SK-N-MC (cell line): ENCODE measurements around the gene FAM120AOS.

Source experiments
- DNase-seq: peaks from one replicate; pipeline ENCODE4 v3.0.0-alpha.2; 2011; ENCODE audit warnings: low read depth, low spot score
- H3K27ac ChIP-seq: fragments of 200-600 bp; sonication (generic); 2 replicates; pipeline ENCODE4 v1.5.1; 2016; ENCODE audit warnings: mixed run types
- H3K36me3 ChIP-seq: fragments of 200-600 bp; sonication (generic); 2 replicates; pipeline ENCODE4 v1.6.1; 2017; ENCODE audit warnings: antibody characterized with exemption, low read length, mixed read lengths; ENCODE audit not compliant: insufficient read depth
- H3K4me3 ChIP-seq: fragments of 200-600 bp; sonication (generic); 2 replicates; pipeline ENCODE4 v1.5.1; 2016
- H3K9ac ChIP-seq: fragments of 200-600 bp; sonication (generic); 2 replicates; pipeline ENCODE4 v1.8.0; 2017; ENCODE audit warnings: mixed run types, mixed read lengths; ENCODE audit not compliant: insufficient read length
- H3K9me3 ChIP-seq: fragments of 200-600 bp; sonication (generic); 2 replicates; pipeline ENCODE4 v1.6.1; 2017; ENCODE audit warnings: low read depth, mild to moderate bottlenecking, antibody characterized with exemption, low read length, moderate library complexity, mixed read lengths
- EZH2 ChIP-seq: fragments of 200-600 bp; sonication (generic); IDR thresholded peaks from one replicate; pipeline ENCODE4 v1.6.1; 2017; ENCODE audit warnings: antibody characterized with exemption
- FOXP2 ChIP-seq: optimal IDR thresholded peaks from 2 replicates; pipeline ENCODE3; 2011; ENCODE audit warnings: mild to moderate bottlenecking, moderate library complexity; ENCODE audit not compliant: insufficient read depth; ENCODE audit errors: extremely low read length, control extremely low read depth
- POLR2AphosphoS5 ChIP-seq: IDR thresholded peaks from 2 replicates; pipeline ENCODE4 v1.6.1; 2012; ENCODE audit warnings: mild to moderate bottlenecking, low read depth, low read length, borderline replicate concordance

FAM120AOS gene

GRCh38 chr9:93464395-93464794, 11.0 kb upstream of the FAM120AOS start:
- H3K36me3 ChIP-seq: no peaks in the 10 kb centered on the region
- H3K4me3 ChIP-seq: no peak overlapping the region
- H3K27ac ChIP-seq: no peak overlapping the region
- DNase-seq: no peak
- TF ChIP-seq EZH2 (no peak), FOXP2 (no peak), POLR2AphosphoS5 (no peak)
- no peak overlapping the region for H3K9ac ChIP-seq
- no peaks in the 10 kb centered on the region for H3K9me3 ChIP-seq

- Histone ChIP-seq H3K27ac (no peak overlapping the region), H3K4me3 (no peak overlapping the region), H3K36me3 (no peaks in the 10 kb centered on the region), H3K9me3 (no peaks in the 10 kb centered on the region), H3K9ac (no peak overlapping the region)
- DNase-seq: no peak
- TF ChIP-seq FOXP2 (no peak), POLR2AphosphoS5 (no peak)
Observed at GRCh38 chr9:93463638-93464248, 10.4 kb upstream of the FAM120AOS start.

DNA sequence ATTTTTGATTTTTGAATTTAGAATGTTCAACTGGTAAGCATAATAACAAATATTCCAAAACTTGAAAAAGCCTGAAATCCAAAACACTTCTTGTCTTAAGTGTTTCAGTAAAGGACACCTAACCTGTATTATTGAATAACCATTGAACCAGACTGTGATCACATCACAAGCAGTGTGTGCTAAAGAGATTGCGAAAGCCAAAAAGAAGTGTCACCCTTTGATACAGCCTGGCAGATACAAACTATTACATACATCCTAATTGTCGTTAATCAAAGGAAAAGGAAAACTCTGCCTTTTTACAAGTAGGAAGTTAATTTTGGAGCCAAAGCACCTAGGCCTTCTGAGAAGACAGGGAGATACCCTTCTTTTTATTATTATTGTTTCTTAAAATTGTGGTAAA, 8.4 kb upstream of the FAM120AOS start:
- Histone ChIP-seq H3K9me3 (no peaks in the 10 kb centered on the region), H3K4me3 (no peak overlapping the region), H3K9ac (no peak overlapping the region), H3K27ac (no peak overlapping the region), H3K36me3 (no peaks in the 10 kb centered on the region)
- no peak for DNase-seq
- no peak for TF ChIP-seq POLR2AphosphoS5
- no peak for TF ChIP-seq EZH2
- no peak for TF ChIP-seq FOXP2

- Histone ChIP-seq H3K36me3 (no peaks in the 10 kb centered on the region), H3K4me3 (no peak overlapping the region), H3K9me3 (no peaks in the 10 kb centered on the region), H3K27ac (peak overlapping the region; percentile 20; the same call in 1 of the 2 replicates), H3K9ac (no peak overlapping the region)
- DNase-seq: no peak
- TF ChIP-seq EZH2 (no peak), FOXP2 (no peak), POLR2AphosphoS5 (no peak)
Observed at GRCh38 chr9:93461414-93461743, 8.0 kb upstream of the FAM120AOS start.

- TF ChIP-seq FOXP2 (no peak), POLR2AphosphoS5 (no peak), EZH2 (no peak)
- H3K9me3 ChIP-seq: no peaks in the 10 kb centered on the region
- H3K9ac ChIP-seq: no peak overlapping the region
- H3K36me3 ChIP-seq: no peaks in the 10 kb centered on the region
- no peak for DNase-seq
- no peak overlapping the region for H3K4me3 ChIP-seq
- peak overlapping the region; percentile 20; the same call in 1 of the 2 replicates for H3K27ac ChIP-seq
Observed at GRCh38 chr9:93460689-93461413, 7.5 kb upstream of the FAM120AOS start.

- H3K9ac ChIP-seq: no peak overlapping the region
- DNase-seq: no peak
- H3K4me3 ChIP-seq: no peak overlapping the region
Observed at GRCh38 chr9:93459432-93459847, 6.1 kb upstream of the FAM120AOS start.

DNA sequence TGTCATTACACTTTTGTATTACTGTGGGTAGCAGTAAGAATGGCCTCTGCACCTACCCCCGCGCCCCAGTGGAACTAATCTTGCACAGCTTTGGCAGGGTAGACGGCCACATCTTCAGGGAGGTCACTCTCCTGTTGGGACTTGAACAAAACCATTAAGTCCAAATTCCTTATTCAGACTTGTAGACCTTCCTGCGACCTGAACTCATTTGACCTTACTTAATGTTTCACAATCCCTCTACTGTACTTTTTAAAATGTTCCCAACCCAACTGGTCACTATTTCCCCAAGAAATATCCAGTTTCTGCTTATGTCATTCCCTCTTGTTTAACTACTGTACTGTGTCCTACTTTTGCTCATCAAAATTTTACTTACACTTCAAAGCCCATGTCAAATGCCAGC, 5.3 kb upstream of the FAM120AOS start:
- Histone ChIP-seq H3K4me3 (no peak overlapping the region), H3K36me3 (peaks cover 7% of the 10 kb centered on the region; the same call in 1 of the 2 replicates), H3K9me3 (no peaks in the 10 kb centered on the region), H3K9ac (no peak overlapping the region), H3K27ac (no peak overlapping the region)
- no peak for DNase-seq
- TF ChIP-seq EZH2: no peak
- no peak for TF ChIP-seq FOXP2
- no peak for TF ChIP-seq POLR2AphosphoS5

More at GRCh38 chr9:93459432-93459847, 6.1 kb upstream of the FAM120AOS start:
- Histone ChIP-seq H3K36me3 (peaks cover 7% of the 10 kb centered on the region; the same call in 1 of the 2 replicates), H3K9me3 (no peaks in the 10 kb centered on the region), H3K27ac (peak overlapping the region; percentile 35; the same call in 1 of the 2 replicates)
- TF ChIP-seq EZH2: no peak
- TF ChIP-seq POLR2AphosphoS5: no peak
- no peak for TF ChIP-seq FOXP2

GRCh38 chr9:93457006-93457405, 3.6 kb upstream of the FAM120AOS start:
- Histone ChIP-seq H3K9me3 (no peaks in the 10 kb centered on the region), H3K4me3 (no peak overlapping the region), H3K9ac (no peak overlapping the region), H3K36me3 (peaks cover 7% of the 10 kb centered on the region; the same call in 1 of the 2 replicates), H3K27ac (no peak overlapping the region)
- DNase-seq: no peak
- TF ChIP-seq POLR2AphosphoS5 (no peak), FOXP2 (no peak), EZH2 (no peak)
